Measurements from ENCODE around the gene STAP2.
A peak's percentile ranks its signal among the peaks of the same experiment; 100 is the strongest.

Gene STAP2

GRCh38 chr19:4347521-4347920 lies 8.9 kb upstream of the STAP2 start:
- TF ChIP-seq CTCF (IDR thresholded peaks at IDR 0.05; ENCODE audit: insufficient read depth, low read length, poor library complexity, severe bottlenecking), result no peak
- H3K27me3 ChIP-seq (replicated peaks; ENCODE audit: control insufficient read depth, insufficient read depth, low read length), result no peaks in the 10 kb centered on the region

GRCh38 chr19:4346020-4346383 lies 7.4 kb upstream of the STAP2 start:
- no peak for TF ChIP-seq CTCF (IDR thresholded peaks at IDR 0.05; ENCODE audit: insufficient read depth, low read length, poor library complexity, severe bottlenecking)
- Histone ChIP-seq H3K27me3 (replicated peaks; ENCODE audit: control insufficient read depth, insufficient read depth, low read length) (no peaks in the 10 kb centered on the region), H3K36me3 (ENCODE audit: control insufficient read depth, insufficient read depth, low read length) (no peaks in the 10 kb centered on the region; the same call in none of the 2 replicates), H3K4me3 (replicated peaks; ENCODE audit: low read depth, low read length) (no peak overlapping the region)
- no peak for DNase-seq (ENCODE audit: extremely low read depth, insufficient read length)

More at GRCh38 chr19:4347521-4347920, 8.9 kb upstream of the STAP2 start:
- DNase-seq (ENCODE audit: extremely low read depth, insufficient read length), result no peak
- Histone ChIP-seq H3K4me3 (replicated peaks; ENCODE audit: low read depth, low read length) (no peak overlapping the region), H3K36me3 (ENCODE audit: control insufficient read depth, insufficient read depth, low read length) (no peaks in the 10 kb centered on the region; the same call in none of the 2 replicates)

GRCh38 chr19:4345342-4346019 lies 6.9 kb upstream of the STAP2 start:
- TF ChIP-seq CTCF (IDR thresholded peaks at IDR 0.05; ENCODE audit: insufficient read depth, low read length, poor library complexity, severe bottlenecking), result no peak
- Histone ChIP-seq H3K27me3 (replicated peaks; ENCODE audit: control insufficient read depth, insufficient read depth, low read length) (no peaks in the 10 kb centered on the region), H3K4me3 (replicated peaks; ENCODE audit: low read depth, low read length) (no peak overlapping the region), H3K36me3 (ENCODE audit: control insufficient read depth, insufficient read depth, low read length) (no peaks in the 10 kb centered on the region; the same call in none of the 2 replicates)
- no peak for DNase-seq (ENCODE audit: extremely low read depth, insufficient read length)

- H3K4me3 ChIP-seq (replicated peaks; ENCODE audit: low read depth, low read length), result peak within 1 kb of the TSS; percentile 74
- no peaks in the 10 kb centered on the region for H3K27me3 ChIP-seq (replicated peaks; ENCODE audit: control insufficient read depth, insufficient read depth, low read length)
- no peaks in the 10 kb centered on the region; the same call in none of the 2 replicates for H3K36me3 ChIP-seq (ENCODE audit: control insufficient read depth, insufficient read depth, low read length)
- no peak for TF ChIP-seq CTCF (IDR thresholded peaks at IDR 0.05; ENCODE audit: insufficient read depth, low read length, poor library complexity, severe bottlenecking)
- peak; percentile 92 for DNase-seq (ENCODE audit: extremely low read depth, insufficient read length)
Observed at GRCh38 chr19:4343370-4344307, 5.0 kb upstream of the STAP2 start, which contains the start of gene MPND. Gene MPND (plus strand): TSS chr19:4343562. CDS start chr19:4343594, 32 bp downstream.

- peak; percentile 93 for DNase-seq (ENCODE audit: extremely low read depth, insufficient read length)
- Histone ChIP-seq H3K36me3 (ENCODE audit: control insufficient read depth, insufficient read depth, low read length) (no peaks in the 10 kb centered on the region; the same call in none of the 2 replicates), H3K4me3 (replicated peaks; ENCODE audit: low read depth, low read length) (peak overlapping the region; percentile 74), H3K27me3 (replicated peaks; ENCODE audit: control insufficient read depth, insufficient read depth, low read length) (no peaks in the 10 kb centered on the region)
- TF ChIP-seq CTCF (IDR thresholded peaks at IDR 0.05; ENCODE audit: insufficient read depth, low read length, poor library complexity, severe bottlenecking), result peak; percentile 38
Observed at GRCh38 chr19:4342615-4343369, 4.2 kb upstream of the STAP2 start.

Data from GM06990 (cell line).